HG03460 (cell line): ENCODE data around the gene KIF13A.
"Not testable (repeated sequence)": the region's sequence is repeated elsewhere in the genome, so short reads cannot be mapped to it uniquely, and the experiment has no call there.

Experiments
- ATAC-seq: cut with Tn5 transposase; IDR thresholded peaks from one replicate; pipeline ENCODE4 v1.9.1; 2021; ENCODE audit not compliant: unreplicated experiment

KIF13A gene

GRCh38 chr6:17935188-17936149 lies 52.0 kb downstream of the KIF13A start:
- no peak for ATAC-seq

GRCh38 chr6:17933716-17934115 lies 53.7 kb downstream of the KIF13A start:
- no peak for ATAC-seq

- ATAC-seq: no peak
Measured at GRCh38 chr6:17932330-17932852, 55.0 kb downstream of the KIF13A start.

- ATAC-seq: no peak
Measured at GRCh38 chr6:17931227-17931626, 56.2 kb downstream of the KIF13A start.

- no peak for ATAC-seq
Measured at GRCh38 chr6:17930321-17930993, 57.0 kb downstream of the KIF13A start.

GRCh38 chr6:17928514-17929430 lies 58.7 kb downstream of the KIF13A start:
- no peak for ATAC-seq

- ATAC-seq: no peak
Measured at GRCh38 chr6:17927705-17928104, 59.7 kb downstream of the KIF13A start.

GRCh38 chr6:17923401-17923863 lies 64.0 kb downstream of the KIF13A start:
- ATAC-seq: no peak

- ATAC-seq: no peak
Measured at GRCh38 chr6:17921454-17921853, 66.0 kb downstream of the KIF13A start.

GRCh38 chr6:17919496-17919895 lies 67.9 kb downstream of the KIF13A start:
- ATAC-seq: no peak

- ATAC-seq: no peak
Measured at GRCh38 chr6:17917837-17918763, 69.3 kb downstream of the KIF13A start.

GRCh38 chr6:17914651-17915050 lies 72.8 kb downstream of the KIF13A start:
- ATAC-seq: no peak

GRCh38 chr6:17912521-17912920 lies 74.9 kb downstream of the KIF13A start:
- no peak for ATAC-seq

GRCh38 chr6:17911656-17912055 lies 75.8 kb downstream of the KIF13A start:
- ATAC-seq: not testable (repeated sequence)

- no peak for ATAC-seq
Measured at GRCh38 chr6:17910189-17910588, 77.2 kb downstream of the KIF13A start.

GRCh38 chr6:17908831-17909230 lies 78.6 kb downstream of the KIF13A start:
- no peak for ATAC-seq

- peak; percentile 72 for ATAC-seq
Measured at GRCh38 chr6:17907406-17908229, 79.8 kb downstream of the KIF13A start.
